Keratinocyte (primary cell): ENCODE measurements around the gene MAPK4. TPM values are rescaled to one million over a fixed set of nuclear protein-coding genes. Genes with fewer than 3 reads are reported as not detected.

Experiments
- DNase-seq: peaks from one replicate; pipeline ENCODE4 v3.0.0-alpha.2; 2011; ENCODE audit warnings: low read depth, missing footprints, low spot score
- FAIRE-seq: peaks from 2 replicates; lab custom pipeline; 2011; peaks lifted over from hg19 to GRCh38; lab: Jason Lieb, UNC
- H2AFZ ChIP-seq: 2 replicates; pipeline ENCODE4 v1.6.0; 2012; ENCODE audit warnings: low read length, control low read depth, inconsistent platforms; ENCODE audit not compliant: control insufficient read depth
- H3K27ac ChIP-seq: 2 replicates; pipeline ENCODE4 v1.5.1; 2011; ENCODE audit warnings: low read length; ENCODE audit not compliant: control insufficient read depth, insufficient read depth
- H3K27me3 ChIP-seq: 3 replicates; pipeline ENCODE4 v1.6.0; 2011; ENCODE audit warnings: low read length; ENCODE audit not compliant: control insufficient read depth, insufficient read depth; ENCODE audit errors: extremely low read depth
- H3K36me3 ChIP-seq, 2 experiments: 2 replicates in 1 of 2; 3 replicates in 1 of 2; pipeline ENCODE4 v1.5.1; 2011; ENCODE audit warnings: low read length in 2 of 2, mild to moderate bottlenecking in 1 of 2; ENCODE audit not compliant: control insufficient read depth in 2 of 2, insufficient read depth in 2 of 2; ENCODE audit errors: extremely low read depth in 1 of 2
- H3K4me1 ChIP-seq: 3 replicates; pipeline ENCODE4 v1.5.1; 2011; ENCODE audit warnings: low read length; ENCODE audit not compliant: control insufficient read depth, insufficient read depth; ENCODE audit errors: extremely low read depth
- H3K4me2 ChIP-seq: 3 replicates; pipeline ENCODE4 v1.6.0; 2011; ENCODE audit warnings: low read depth, low read length; ENCODE audit not compliant: control insufficient read depth, insufficient read depth; ENCODE audit errors: extremely low read depth
- H3K4me3 ChIP-seq, 3 experiments: fragments of 200-600 bp in 1 of 3; sonication (generic) in 1 of 3; 2 replicates in 2 of 3; 3 replicates in 1 of 3; pipeline ENCODE4 v1.5.1; 2011 to 2016; ENCODE audit warnings: low read length in 3 of 3, mild to moderate bottlenecking in 3 of 3, control low read depth in 2 of 3, inconsistent platforms in 1 of 3, low read depth in 1 of 3, mixed read lengths in 1 of 3, mixed run types in 1 of 3, moderate library complexity in 1 of 3; ENCODE audit not compliant: control insufficient read depth in 2 of 3, insufficient read depth in 2 of 3; ENCODE audit errors: extremely low read depth in 1 of 3
- H3K79me2 ChIP-seq: 2 replicates; pipeline ENCODE4 v1.6.0; 2012; ENCODE audit warnings: low read length; ENCODE audit not compliant: control insufficient read depth, insufficient read depth
- H3K9ac ChIP-seq: 3 replicates; pipeline ENCODE4 v1.6.0; 2011; ENCODE audit warnings: low read length; ENCODE audit not compliant: control insufficient read depth, insufficient read depth; ENCODE audit errors: extremely low read depth
- H3K9me1 ChIP-seq: 3 replicates; pipeline ENCODE4 v1.6.0; 2011; ENCODE audit warnings: low read length; ENCODE audit not compliant: control insufficient read depth, insufficient read depth; ENCODE audit errors: extremely low read depth
- H3K9me3 ChIP-seq: 2 replicates; pipeline ENCODE4 v1.5.1; 2012; ENCODE audit warnings: low read depth, low read length; ENCODE audit not compliant: control insufficient read depth
- H4K20me1 ChIP-seq: 3 replicates; pipeline ENCODE4 v1.6.0; 2011; ENCODE audit warnings: low read length; ENCODE audit not compliant: control insufficient read depth, insufficient read depth; ENCODE audit errors: extremely low read depth
- CTCF ChIP-seq, 3 experiments: IDR thresholded peaks in 1 of 3; conservative IDR thresholded peaks in 1 of 3; optimal IDR thresholded peaks in 1 of 3; 2 replicates in 2 of 3; 3 replicates in 1 of 3; pipeline versions ENCODE3 to v1.5.1; 2011; ENCODE audit warnings: low read length in 3 of 3, mild to moderate bottlenecking in 3 of 3, moderate library complexity in 2 of 3, control low read depth in 1 of 3, inconsistent platforms in 1 of 3; ENCODE audit not compliant: insufficient read depth in 2 of 3; ENCODE audit errors: extremely low read depth in 1 of 3
- EZH2 ChIP-seq: IDR thresholded peaks from one replicate; pipeline ENCODE4 v1.6.1; 2012; ENCODE audit warnings: inconsistent platforms, mild to moderate bottlenecking, low read length, moderate library complexity
- dilution Hi-C: fragments of 300-500 bp; cut with MboI; formaldehyde crosslinking; loops from one replicate; pipeline ENCODE4 v1.7.0; 2020; ENCODE audit warnings: low sequenced_read_pairs; ENCODE audit not compliant: extremely low pct_ligation_motif_present
- polyA plus RNA-seq, 5 experiments: library from polyadenylated mRNA; depleted of rRNA in 3 of 5; stranded (reverse) in 3 of 5; stranded (forward) in 1 of 5; unstranded in 1 of 5; fragments of >200 nt; gene quantifications; 1 replicate in 1 of 5; 2 replicates in 3 of 5; 3 replicates in 1 of 5; pipeline versions ENCODE4 v1.2.1 to v1.2.3, GENCODE V29; 2011 to 2012; ENCODE audit warnings: missing spikeins in 2 of 5, low read depth in 1 of 5, low replicate concordance in 1 of 5

Gene MAPK4
- polyA plus RNA-seq, 1 donor (not counting 4 experiments of a cell fraction or from before 2014, with no cell fraction given), result not detected

GRCh38 chr18:50754297-50754696 lies 194.4 kb downstream of the MAPK4 start:
- H4K20me1 ChIP-seq, result no peaks in the 10 kb centered on the region
- no peak overlapping the region for H2AFZ ChIP-seq
- no peaks in the 10 kb centered on the region for H3K4me1 ChIP-seq
- H3K27ac ChIP-seq, result no peak overlapping the region
- FAIRE-seq (no peak), DNase-seq (no peak)
- no peak for TF ChIP-seq EZH2
- TF ChIP-seq CTCF (optimal IDR thresholded peaks at IDR 0.05 in 1 of 3, IDR thresholded peaks at IDR 0.05 in 1 of 3, conservative IDR thresholded peaks at IDR 0.05 in 1 of 3; ENCODE audit: extremely low read depth in 1 of 3, insufficient read depth in 2 of 3, low read length in 3 of 3), result no peak
- no peaks in the 10 kb centered on the region for H3K9me1 ChIP-seq
- H3K4me3 ChIP-seq, result no peak overlapping the region
- no peak overlapping the region for H3K9ac ChIP-seq
- dilution Hi-C loops, result no loop called here
- no peaks in the 10 kb centered on the region for H3K36me3 ChIP-seq
- no peaks in the 10 kb centered on the region for H3K79me2 ChIP-seq
- no peaks in the 10 kb centered on the region for H3K9me3 ChIP-seq
- peaks cover 6% of the 10 kb centered on the region for H3K27me3 ChIP-seq
- no peak overlapping the region for H3K4me2 ChIP-seq

GRCh38 chr18:50757358-50757757 lies 197.5 kb downstream of the MAPK4 start:
- Histone ChIP-seq H3K4me1 (no peaks in the 10 kb centered on the region), H3K36me3 (no peaks in the 10 kb centered on the region), H3K4me2 (no peak overlapping the region), H3K9me3 (no peaks in the 10 kb centered on the region), H2AFZ (no peak overlapping the region), H3K27ac (no peak overlapping the region), H3K4me3 (no peak overlapping the region), H4K20me1 (no peaks in the 10 kb centered on the region), H3K9me1 (no peaks in the 10 kb centered on the region), H3K27me3 (peaks cover 6% of the 10 kb centered on the region), H3K79me2 (no peaks in the 10 kb centered on the region), H3K9ac (no peak overlapping the region)
- DNase-seq, result no peak
- TF ChIP-seq EZH2 (no peak), CTCF (optimal IDR thresholded peaks at IDR 0.05 in 1 of 3, IDR thresholded peaks at IDR 0.05 in 1 of 3, conservative IDR thresholded peaks at IDR 0.05 in 1 of 3; ENCODE audit: extremely low read depth in 1 of 3, insufficient read depth in 2 of 3, low read length in 3 of 3) (no peak)
- dilution Hi-C loops, result no loop called here
- no peak for FAIRE-seq
